ENCODE data around the gene CHST11.

CHST11 gene

GRCh38 chr12:104504146-104504545 is 47.4 kb downstream of the CHST11 start:
- no peak for DNase-seq (ENCODE audit: low read depth)

DNA sequence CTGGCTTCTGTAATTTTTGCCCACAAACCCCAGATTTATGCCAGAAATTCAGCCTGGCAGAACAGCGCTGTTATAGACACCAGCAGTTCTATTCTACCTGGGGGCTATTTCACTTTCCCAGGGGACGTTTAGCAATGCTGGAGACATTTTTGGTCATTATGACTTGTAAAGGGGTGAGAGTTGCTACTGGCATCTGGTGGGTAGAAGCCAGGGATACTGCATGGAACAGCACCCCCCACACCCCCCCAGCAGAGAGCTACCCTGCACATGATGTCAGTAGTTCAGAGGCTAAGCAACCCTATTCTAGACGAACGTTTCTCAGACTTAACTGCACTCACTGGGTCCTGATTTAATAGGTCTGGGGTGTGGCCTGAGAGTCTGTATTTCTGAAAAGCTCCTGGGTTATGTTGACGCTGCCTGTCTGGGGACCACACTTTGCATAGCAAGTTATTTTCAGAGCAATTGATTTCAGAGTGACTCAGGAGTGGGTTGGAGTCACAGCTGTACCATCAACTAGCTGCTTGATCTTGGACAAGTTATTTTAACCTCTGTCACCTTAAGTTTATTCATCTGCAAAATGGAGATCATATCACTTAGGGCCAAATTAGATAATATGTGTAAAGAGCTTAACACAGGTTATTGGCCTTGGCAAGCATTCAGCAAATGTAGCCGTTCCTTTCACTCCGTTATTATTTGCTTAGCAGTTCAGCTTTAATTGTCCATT is 48.5 kb downstream of the CHST11 start:
- DNase-seq (ENCODE audit: low read depth), result no peak

GRCh38 chr12:104506676-104507401 is 50.1 kb downstream of the CHST11 start:
- DNase-seq (ENCODE audit: low read depth), result no peak

- no peak for DNase-seq (ENCODE audit: low read depth)
Observed at GRCh38 chr12:104507672-104508071, 50.9 kb downstream of the CHST11 start.

DNA sequence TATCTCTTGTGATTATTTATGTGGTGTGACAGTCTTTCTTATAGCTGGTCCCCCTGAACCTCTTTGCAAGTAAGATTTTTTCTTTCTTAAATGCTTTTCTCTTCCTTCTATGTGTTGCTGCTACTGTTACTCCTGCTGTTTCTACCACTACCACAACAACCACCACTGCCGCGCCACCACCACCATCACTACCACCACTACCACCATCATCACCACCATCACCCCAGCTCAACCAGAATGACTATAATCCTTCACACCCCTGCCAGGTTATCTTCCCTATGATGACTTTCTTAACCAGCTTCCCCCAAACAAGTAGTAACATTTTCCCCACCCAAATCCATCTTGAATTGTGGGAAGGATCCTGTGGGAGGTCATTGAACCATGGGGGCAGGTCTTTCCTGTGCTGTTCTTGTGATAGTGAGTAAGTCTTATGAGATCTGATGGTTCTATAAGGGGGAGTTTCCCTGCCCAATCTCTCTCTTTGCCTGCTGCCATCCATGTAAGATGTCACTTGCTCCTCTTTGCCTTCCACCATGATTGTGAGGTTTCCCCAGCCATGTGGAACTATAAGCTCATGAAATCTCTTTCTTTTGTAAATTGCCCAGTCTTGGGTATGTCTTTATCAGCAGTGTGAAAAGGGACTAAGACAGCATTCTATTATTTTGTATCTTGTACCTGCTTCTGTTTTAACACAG is 52.2 kb downstream of the CHST11 start:
- DNase-seq (ENCODE audit: low read depth), result no peak

DNA sequence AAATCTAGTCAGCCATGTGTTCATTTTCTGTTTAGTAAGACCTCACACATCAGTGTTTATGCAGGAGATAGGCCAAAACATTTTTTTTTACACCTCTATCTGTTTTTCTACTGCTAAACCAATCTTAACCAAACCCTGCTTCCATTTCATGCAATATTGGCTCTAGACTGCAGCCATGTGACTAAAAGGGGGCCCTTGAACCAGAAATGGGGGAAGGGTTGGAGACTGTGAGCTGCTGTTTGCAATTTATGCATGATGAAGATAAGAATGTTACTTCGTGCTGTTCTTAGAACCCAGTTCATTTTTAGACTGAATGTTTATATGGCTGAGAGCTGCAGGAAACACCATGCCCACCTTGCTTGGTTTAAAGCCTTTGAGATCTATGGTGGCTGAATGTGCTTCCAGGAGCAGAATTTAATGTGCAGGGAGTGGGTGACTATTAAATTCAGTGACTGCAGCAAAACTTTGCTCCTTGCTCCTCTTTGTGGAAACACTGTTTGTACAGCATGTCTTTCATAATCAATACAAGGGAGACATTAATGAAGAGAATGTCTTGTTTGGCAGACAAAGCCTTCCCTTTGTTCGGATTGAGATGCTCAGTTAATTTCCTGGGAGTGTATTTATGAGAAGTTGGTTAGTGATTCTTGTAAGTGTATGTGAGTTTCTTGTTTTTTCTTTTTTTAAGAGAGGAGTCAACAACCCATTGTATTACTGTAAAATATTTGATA is 53.6 kb downstream of the CHST11 start:
- DNase-seq (ENCODE audit: low read depth), result no peak

DNA sequence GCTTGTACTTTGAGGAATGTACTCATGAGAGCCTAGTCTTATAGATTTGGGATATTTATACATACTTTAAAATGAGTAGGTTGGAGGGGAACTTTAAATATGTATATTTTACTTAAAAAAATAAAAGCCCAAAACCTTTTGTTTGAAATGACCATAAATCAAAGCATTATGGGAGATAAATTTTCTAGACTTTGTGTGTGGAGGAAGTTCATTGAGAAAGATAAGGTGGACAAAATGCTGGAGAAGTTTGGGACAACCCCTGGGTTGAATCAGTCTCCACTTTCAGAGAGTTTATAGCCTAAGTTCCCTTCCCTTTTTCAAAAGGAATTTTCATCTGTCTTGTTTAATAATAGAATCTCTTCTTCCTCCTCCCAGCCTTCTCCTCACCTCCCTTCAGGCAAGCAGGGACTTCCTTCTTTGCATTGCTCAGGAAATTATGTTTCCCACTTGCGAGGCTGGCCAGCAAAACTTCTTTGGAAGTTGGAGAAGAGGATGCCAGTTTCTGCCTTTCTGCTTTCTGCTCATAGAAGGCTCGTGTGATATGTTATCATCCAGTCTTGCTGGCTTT is 54.2 kb downstream of the CHST11 start:
- DNase-seq (ENCODE audit: low read depth), result no peak

DNA sequence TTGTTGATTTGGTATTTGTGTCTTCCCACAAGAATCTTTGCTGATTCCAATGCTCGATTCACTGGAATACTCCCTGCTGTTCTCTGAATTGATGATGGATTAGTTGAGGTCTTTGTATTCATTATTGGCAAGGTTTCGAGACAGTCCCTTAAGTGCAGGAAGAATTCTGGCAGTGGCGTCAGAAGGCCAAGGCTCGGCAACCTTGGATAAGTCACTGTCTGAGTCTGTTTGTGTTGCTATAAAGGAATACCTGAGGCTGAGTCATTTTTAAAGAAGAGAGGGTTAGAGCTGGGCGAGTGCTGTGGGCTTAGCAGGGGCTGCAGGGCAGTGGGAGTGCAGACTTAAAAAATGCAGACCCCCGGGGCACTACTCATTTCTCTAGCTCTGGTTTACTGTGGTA is 56.9 kb downstream of the CHST11 start:
- DNase-seq (ENCODE audit: low read depth), result no peak

- DNase-seq (ENCODE audit: low read depth), result no peak
Observed at GRCh38 chr12:104514092-104514810, 57.5 kb downstream of the CHST11 start.

DNA sequence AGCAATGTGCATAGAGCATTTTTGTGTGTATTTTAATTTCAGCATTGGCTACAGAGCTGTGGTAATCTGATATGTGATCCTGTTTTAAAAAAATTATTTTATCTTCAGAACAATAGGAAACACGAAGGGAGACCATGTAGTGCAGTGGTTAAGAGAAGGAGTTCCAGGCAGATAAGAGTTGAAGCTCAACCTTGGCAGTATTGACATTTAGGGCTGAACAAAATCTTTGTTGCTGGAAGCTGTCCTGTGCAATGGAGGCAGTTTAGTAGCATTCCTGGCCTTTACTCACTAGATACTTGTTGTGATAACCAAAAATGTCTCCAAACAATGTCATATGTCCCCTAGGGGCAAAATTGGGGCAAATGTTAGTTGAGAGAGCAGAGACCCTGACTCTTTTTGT is 59.2 kb downstream of the CHST11 start:
- DNase-seq (ENCODE audit: low read depth), result no peak

- no peak for DNase-seq (ENCODE audit: low read depth)
Observed at GRCh38 chr12:104516821-104517220, 60.1 kb downstream of the CHST11 start.

GRCh38 chr12:104517880-104518279 is 61.1 kb downstream of the CHST11 start:
- DNase-seq (ENCODE audit: low read depth), result no peak

GRCh38 chr12:104519190-104520019 is 62.7 kb downstream of the CHST11 start:
- no peak for DNase-seq (ENCODE audit: low read depth)

DNA sequence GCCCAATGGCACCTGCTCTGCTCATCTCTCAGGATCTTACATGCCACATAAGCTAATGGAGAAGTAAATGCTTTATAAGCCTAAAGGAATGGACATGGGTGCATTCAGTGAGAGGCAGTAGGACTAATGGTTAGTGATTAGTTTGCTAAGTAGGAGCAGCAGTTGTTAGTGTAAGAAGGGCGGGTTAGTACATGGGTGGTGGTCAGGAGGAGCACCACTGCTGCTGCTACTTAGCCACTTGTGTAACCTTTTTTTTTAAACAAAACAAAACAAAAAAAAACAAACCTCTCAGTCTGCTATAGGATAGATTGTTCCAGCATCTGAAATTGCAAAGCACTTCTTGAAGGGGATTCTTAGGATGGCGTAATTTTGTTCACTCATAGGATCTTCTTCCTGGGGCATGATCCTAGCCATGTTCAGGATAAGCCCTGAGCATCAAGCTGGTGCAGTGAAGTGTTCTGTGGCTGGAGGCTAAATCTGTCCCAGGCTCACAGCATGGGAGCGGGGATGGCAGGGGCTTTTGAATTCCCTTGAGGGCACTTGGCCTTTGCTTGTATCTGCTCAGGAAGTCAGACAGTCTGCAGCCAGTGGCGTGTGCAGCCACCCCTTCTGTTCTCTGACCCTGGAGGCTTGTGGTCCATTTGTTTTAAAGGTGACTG is 63.6 kb downstream of the CHST11 start:
- no peak for DNase-seq (ENCODE audit: low read depth)

DNA sequence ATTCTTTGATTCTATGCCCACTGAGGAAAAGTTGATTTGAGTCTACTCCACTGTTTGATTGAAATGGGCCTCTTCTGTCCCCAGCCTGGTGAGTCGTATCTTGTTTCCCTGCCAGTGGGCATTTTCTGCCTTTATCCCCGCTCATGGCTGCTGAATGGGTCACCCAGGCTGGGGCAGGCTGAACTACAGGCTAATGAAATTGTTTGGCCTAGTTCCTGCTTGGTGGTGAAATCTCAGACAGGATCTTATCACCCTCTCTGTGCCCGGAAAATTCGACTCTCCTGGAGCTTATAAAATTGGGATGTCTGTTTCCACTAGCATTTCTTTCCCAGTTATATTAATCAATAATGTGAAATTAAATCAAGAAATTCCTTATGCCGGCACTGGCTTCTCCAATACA is 65.0 kb downstream of the CHST11 start:
- no peak for DNase-seq (ENCODE audit: low read depth)

GRCh38 chr12:104522985-104523722 is 66.4 kb downstream of the CHST11 start:
- no peak for DNase-seq (ENCODE audit: low read depth)

- no peak for DNase-seq (ENCODE audit: low read depth)
Observed at GRCh38 chr12:104524034-104524832, 67.5 kb downstream of the CHST11 start.

- no peak for DNase-seq (ENCODE audit: low read depth)
Observed at GRCh38 chr12:104526320-104526719, 69.6 kb downstream of the CHST11 start.
